Naive thymus-derived CD4-positive, alpha-beta T cell (primary cell): ENCODE data around the gene SLC39A3. TPM values are rescaled to one million over a fixed set of nuclear protein-coding genes. Genes with fewer than 3 reads are reported as not detected.

Source experiments
- ATAC-seq: fragments of 150-1000 bp; cut with Tn5 transposase; 2 replicates; pipeline ENCODE4 v1.10.0; 2021; ENCODE audit warnings: mild to moderate bottlenecking, moderate library complexity
- CTCF ChIA-PET: fragments of 350-600 bp; sonication (Branson Sonifier 250); formaldehyde crosslinking; loops from one replicate; lab custom pipeline; 2021; ENCODE audit warnings: antibody characterized with exemption; lab: Charles Lee
- POLR2A ChIA-PET: fragments of 350-600 bp; sonication (Branson Sonifier 250); formaldehyde crosslinking; loops from one replicate; lab custom pipeline; 2021; ENCODE audit warnings: antibody characterized with exemption, inconsistent platforms; lab: Charles Lee
- DNase-seq, 9 donors: peaks; one replicate each; pipeline versions ENCODE4 v3.0.0 to v3.0.0-alpha.2; 2020 to 2022; ENCODE audit warnings: mixed read lengths in 1 of 9
- H3K27ac ChIP-seq: one replicate; pipeline ENCODE4 v1.7.0; 2013; ENCODE audit warnings: mild to moderate bottlenecking, low read depth, low read length, moderate library complexity
- H3K27me3 ChIP-seq, 2 donors: one replicate each; pipeline ENCODE4 v1.7.0; 2013; ENCODE audit warnings: low read length in 2 of 2, mild to moderate bottlenecking in 2 of 2, moderate library complexity in 2 of 2; ENCODE audit not compliant: control insufficient read depth in 2 of 2, insufficient read depth in 2 of 2
- H3K36me3 ChIP-seq, 3 experiments: 1 replicate in 2 of 3; 2 replicates in 1 of 3; pipeline ENCODE4 v1.7.0; 2013; ENCODE audit warnings: low read length in 3 of 3, mild to moderate bottlenecking in 3 of 3, moderate library complexity in 1 of 3; ENCODE audit not compliant: insufficient read depth in 3 of 3, control insufficient read depth in 2 of 3
- H3K4me1 ChIP-seq, 2 donors: one replicate each; pipeline ENCODE4 v1.7.0; 2013; ENCODE audit warnings: low read length in 2 of 2, mild to moderate bottlenecking in 2 of 2, moderate library complexity in 1 of 2; ENCODE audit not compliant: control insufficient read depth in 2 of 2, insufficient read depth in 2 of 2
- H3K4me3 ChIP-seq: 2 replicates; pipeline ENCODE4 v1.7.0; 2013; ENCODE audit warnings: mild to moderate bottlenecking, low read length
- H3K9me3 ChIP-seq, 3 experiments: 1 replicate in 2 of 3; 2 replicates in 1 of 3; pipeline ENCODE4 v1.7.0; 2013; ENCODE audit warnings: low read length in 3 of 3; ENCODE audit not compliant: control insufficient read depth in 2 of 3
- H3K27ac Mint-ChIP-seq, 9 donors: one replicate each; pipeline ENCODE4 v1.8.0; 2020 to 2022; ENCODE audit warnings: mixed read lengths in 9 of 9, mild to moderate bottlenecking in 8 of 9, moderate library complexity in 5 of 9, inconsistent platforms in 2 of 9
- H3K27me3 Mint-ChIP-seq, 5 donors: one replicate each; pipeline ENCODE4 v1.8.0; 2021 to 2022; ENCODE audit warnings: mixed read lengths in 5 of 5, mild to moderate bottlenecking in 1 of 5
- H3K36me3 Mint-ChIP-seq, 5 donors: one replicate each; pipeline ENCODE4 v1.8.0; 2020 to 2022; ENCODE audit warnings: mixed read lengths in 5 of 5, mild to moderate bottlenecking in 3 of 5, inconsistent platforms in 1 of 5
- H3K4me1 Mint-ChIP-seq, 7 donors: one replicate each; pipeline ENCODE4 v1.8.0; 2020 to 2022; ENCODE audit warnings: mixed read lengths in 7 of 7, mild to moderate bottlenecking in 3 of 7, inconsistent platforms in 1 of 7
- H3K4me3 Mint-ChIP-seq, 10 donors: one replicate each; pipeline ENCODE4 v1.8.0; 2020 to 2022; ENCODE audit warnings: mild to moderate bottlenecking in 10 of 10, mixed read lengths in 10 of 10, moderate library complexity in 6 of 10, inconsistent platforms in 2 of 10
- H3K9me3 Mint-ChIP-seq, 11 donors: one replicate each; pipeline ENCODE4 v1.8.0; 2020 to 2022; ENCODE audit warnings: mixed read lengths in 11 of 11, mild to moderate bottlenecking in 4 of 11, inconsistent platforms in 1 of 11, moderate library complexity in 1 of 11
- intact Hi-C, 2 donors: fragments of 100-400 bp; cut with micrococcal nuclease; formaldehyde crosslinking; loops; one replicate each; pipeline ENCODE4 v1.15.1; 2023
- polyA plus RNA-seq, 2 donors: library from polyadenylated mRNA; unstranded; fragments of 300-500 nt; fragmentation: Illumina TruSeq; gene quantifications; one replicate each; pipeline ENCODE4 v1.2.3, GENCODE V29; 2021
- total RNA-seq, 6 experiments: library from RNA in 5 of 6; stranded (reverse) in 5 of 6; gene quantifications; 1 replicate in 5 of 6; 2 replicates in 1 of 6; pipeline ENCODE4 v1.2.3 and lab custom pipeline; 2021 to 2026

Gene SLC39A3
- total and polyA plus RNA-seq, 7 experiments from 2014 or later, result 10.1 to 42.1 (median 20.0) TPM

DNA sequence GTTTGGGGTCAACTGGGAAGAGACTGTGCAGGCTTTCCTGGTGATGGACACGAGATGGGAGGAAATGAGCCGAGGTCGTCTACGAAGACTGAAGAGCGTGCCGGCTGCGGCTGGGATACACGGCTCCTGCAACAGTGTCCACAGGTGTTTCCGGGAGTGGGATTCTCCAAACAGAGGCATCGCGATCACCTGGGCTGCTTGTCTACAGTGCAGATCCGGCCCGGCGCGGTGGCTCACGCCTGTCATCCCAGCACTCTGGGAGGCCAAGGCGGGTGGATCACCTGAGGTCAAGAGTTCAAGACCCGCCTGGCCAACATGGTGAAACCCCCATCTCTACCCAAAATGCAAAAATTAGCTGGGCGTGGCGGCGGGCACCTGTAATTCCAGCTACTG, 11.6 kb upstream of the SLC39A3 start:
- H3K4me1 ChIP-seq, result peaks cover 0 to 3% of the 10 kb centered on the region in 2 donors
- H3K4me3 Mint-ChIP-seq, result no peak overlapping the region
- ATAC-seq (no peak), DNase-seq (no peak)
- H3K27me3 Mint-ChIP-seq, result peaks cover 0 to 2% (median 0%) of the 10 kb centered on the region in 5 donors
- H3K27ac ChIP-seq, result no peak overlapping the region
- H3K36me3 Mint-ChIP-seq, result peaks cover 0 to 5% (median 0%) of the 10 kb centered on the region in 5 donors
- H3K9me3 ChIP-seq, result no peaks in the 10 kb centered on the region
- H3K4me1 Mint-ChIP-seq, result no peaks in the 10 kb centered on the region
- POLR2A ChIA-PET, result no interaction called here
- H3K9me3 Mint-ChIP-seq, result no peaks in the 10 kb centered on the region
- peaks cover 0 to 23% (median 0%) of the 10 kb centered on the region in 3 experiments for H3K36me3 ChIP-seq
- intact Hi-C loops, result no loop called here
- CTCF ChIA-PET, result interaction anchor here (4.3 kb wide), 1 partner anchor 104 kb away, joined by 44 read pairs; no protein-coding TSS in a partner anchor
- no peak overlapping the region for H3K4me3 ChIP-seq
- H3K27me3 ChIP-seq, result no peaks in the 10 kb centered on the region
- H3K27ac Mint-ChIP-seq, result no peak overlapping the region

GRCh38 chr19:2750808-2751437, 11.1 kb upstream of the SLC39A3 start:
- Histone ChIP-seq H3K4me3 (no peak overlapping the region), H3K27ac (no peak overlapping the region), H3K27me3 (no peaks in the 10 kb centered on the region), H3K4me1 (peaks cover 0 to 3% of the 10 kb centered on the region in 2 donors), H3K36me3 (peaks cover 0 to 20% (median 0%) of the 10 kb centered on the region in 3 experiments), H3K9me3 (no peaks in the 10 kb centered on the region)
- DNase-seq (no peak), ATAC-seq (no peak)
- Mint-ChIP-seq H3K9me3 (no peaks in the 10 kb centered on the region), H3K4me3 (no peak overlapping the region), H3K36me3 (peaks cover 0 to 5% (median 0%) of the 10 kb centered on the region in 5 donors), H3K27ac (no peak overlapping the region), H3K4me1 (no peaks in the 10 kb centered on the region), H3K27me3 (peaks cover 0 to 2% (median 0%) of the 10 kb centered on the region in 5 donors)
- ChIA-PET CTCF (interaction anchor here (0.6 to 4.3 kb wide), 2 partner anchors 103 to 156 kb away, joined by 3 to 44 read pairs; no protein-coding TSS in a partner anchor), POLR2A (no interaction called here)
- intact Hi-C loops, result no loop called here

GRCh38 chr19:2747349-2747748, 7.5 kb upstream of the SLC39A3 start:
- H3K9me3 ChIP-seq, result no peaks in the 10 kb centered on the region
- no peak overlapping the region for H3K4me3 Mint-ChIP-seq
- ATAC-seq (no peak), DNase-seq (no peak)
- no peaks in the 10 kb centered on the region for H3K36me3 ChIP-seq
- no peak overlapping the region for H3K4me3 ChIP-seq
- peaks cover 5 to 15% (median 9%) of the 10 kb centered on the region in 5 donors for H3K27me3 Mint-ChIP-seq
- intact Hi-C loops, result no loop called here
- H3K36me3 Mint-ChIP-seq, result no peaks in the 10 kb centered on the region
- no peak overlapping the region for H3K27ac Mint-ChIP-seq
- H3K27me3 ChIP-seq, result no peaks in the 10 kb centered on the region
- no peaks in the 10 kb centered on the region for H3K9me3 Mint-ChIP-seq
- ChIA-PET POLR2A (no interaction called here), CTCF (interaction anchor here (0.7 to 1.4 kb wide), 3 partner anchors 8 to 1706 kb away, joined by 3 to 4 read pairs (median 3); partner anchors contain the start of gene SLC39A3)
- H3K4me1 ChIP-seq, result peaks cover 0 to 3% of the 10 kb centered on the region in 2 donors
- no peaks in the 10 kb centered on the region for H3K4me1 Mint-ChIP-seq
- no peak overlapping the region for H3K27ac ChIP-seq

DNA sequence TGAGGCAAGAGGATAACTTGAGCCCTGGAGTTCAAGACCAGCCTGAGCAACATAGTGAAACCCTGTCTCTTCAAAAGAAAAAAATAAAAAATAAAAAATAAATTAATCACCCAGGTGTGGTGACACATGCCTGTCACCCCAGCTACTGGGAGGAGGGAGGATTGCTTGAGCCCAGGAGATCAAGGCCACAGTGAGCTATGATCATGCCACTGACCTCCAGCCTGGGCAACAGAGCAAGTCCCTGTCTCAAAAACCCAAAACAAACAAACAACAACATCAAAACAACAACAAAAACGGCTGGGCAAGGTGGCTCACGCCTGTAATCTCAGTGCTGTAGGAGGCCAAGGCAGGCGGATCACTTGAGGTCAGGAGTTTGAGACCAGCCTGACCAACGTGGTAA, 4.3 kb upstream of the SLC39A3 start:
- intact Hi-C loops, result no loop called here
- DNase-seq (no peak), ATAC-seq (no peak)
- Mint-ChIP-seq H3K27ac (no peak overlapping the region), H3K4me1 (peaks cover 3 to 8% (median 8%) of the 10 kb centered on the region in 7 donors), H3K9me3 (no peaks in the 10 kb centered on the region), H3K36me3 (no peaks in the 10 kb centered on the region), H3K27me3 (peaks cover 6 to 23% (median 18%) of the 10 kb centered on the region in 5 donors), H3K4me3 (no peak overlapping the region)
- Histone ChIP-seq H3K27me3 (no peaks in the 10 kb centered on the region), H3K4me3 (no peak overlapping the region), H3K9me3 (no peaks in the 10 kb centered on the region), H3K27ac (no peak overlapping the region), H3K36me3 (peaks cover 0 to 5% (median 0%) of the 10 kb centered on the region in 3 experiments), H3K4me1 (peaks cover 6 to 7% of the 10 kb centered on the region in 2 donors)
- ChIA-PET POLR2A (no interaction called here), CTCF (no interaction called here)

DNA sequence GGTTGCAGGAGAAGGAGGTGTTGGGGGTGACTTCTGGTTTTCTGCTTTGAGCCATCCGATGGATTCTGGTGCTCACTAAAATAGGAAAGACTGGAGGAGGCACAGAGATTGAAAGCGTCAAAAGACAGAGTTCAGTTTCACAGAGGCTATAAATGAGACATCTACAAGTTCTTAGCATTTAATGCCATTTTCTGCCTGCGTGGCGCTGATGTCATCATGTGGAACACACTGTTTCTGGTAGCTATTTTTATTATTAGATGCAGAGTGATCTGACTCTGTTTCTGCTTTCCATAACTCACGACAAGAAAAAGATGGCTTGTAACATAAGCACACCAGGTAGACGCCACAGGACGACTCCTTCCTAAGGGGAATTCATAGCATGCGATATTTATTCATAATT, 3.3 kb upstream of the SLC39A3 start:
- H3K36me3 Mint-ChIP-seq, result peaks cover 0 to 4% (median 0%) of the 10 kb centered on the region in 5 donors
- POLR2A ChIA-PET, result no interaction called here
- H3K9me3 Mint-ChIP-seq, result no peaks in the 10 kb centered on the region
- DNase-seq, result no peak
- H3K4me1 ChIP-seq, result peaks cover 7 to 8% of the 10 kb centered on the region in 2 donors
- H3K27me3 ChIP-seq, result no peaks in the 10 kb centered on the region
- H3K27me3 Mint-ChIP-seq, result peaks cover 6 to 23% (median 18%) of the 10 kb centered on the region in 5 donors
- H3K4me1 Mint-ChIP-seq, result peaks cover 5 to 16% (median 15%) of the 10 kb centered on the region in 7 donors
- H3K27ac Mint-ChIP-seq, result no peak overlapping the region
- CTCF ChIA-PET, result no interaction called here
- H3K9me3 ChIP-seq, result no peaks in the 10 kb centered on the region
- H3K4me3 ChIP-seq, result no peak overlapping the region
- H3K36me3 ChIP-seq, result peaks cover 0 to 5% (median 0%) of the 10 kb centered on the region in 3 experiments
- H3K4me3 Mint-ChIP-seq, result no peak overlapping the region
- intact Hi-C loops, result no loop called here
- ATAC-seq, result no peak
- H3K27ac ChIP-seq, result no peak overlapping the region

DNA sequence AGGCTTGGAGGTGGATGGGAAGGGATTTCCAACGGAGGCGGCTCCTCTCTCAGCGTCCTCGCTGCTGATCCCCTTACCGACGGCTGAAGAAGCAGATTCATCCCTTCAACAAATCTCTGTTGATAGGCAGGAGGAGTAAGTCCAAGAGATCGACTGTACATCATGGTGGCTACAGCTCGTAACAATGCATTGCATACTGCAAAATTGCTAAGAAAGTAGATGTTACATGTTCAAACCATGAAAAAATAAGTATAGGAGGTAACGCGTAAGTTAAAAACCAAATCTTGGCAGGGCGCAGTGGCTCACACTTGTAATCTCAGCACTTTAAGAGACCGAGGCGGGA, 468 bp upstream of the SLC39A3 start:
- no peaks in the 10 kb centered on the region for H3K9me3 Mint-ChIP-seq
- no peak for ATAC-seq
- POLR2A ChIA-PET, result interaction anchor here (1.0 kb wide), 1 partner anchor 101 kb away, joined by 3 read pairs; the partner anchor contains the start of gene ZNF555
- H3K4me1 ChIP-seq, result peaks cover 7 to 8% of the 10 kb centered on the region in 2 donors
- H3K36me3 Mint-ChIP-seq, result peaks cover 0 to 22% (median 19%) of the 10 kb centered on the region in 5 donors
- H3K4me3 Mint-ChIP-seq, result peak overlapping the region; percentile 80 to 90 (median 86)
- H3K9me3 ChIP-seq, result no peaks in the 10 kb centered on the region
- no peak for DNase-seq
- peaks cover 5 to 29% (median 24%) of the 10 kb centered on the region in 7 donors for H3K4me1 Mint-ChIP-seq
- no peak overlapping the region for H3K27ac ChIP-seq
- peak overlapping the region; percentile 72 for H3K4me3 ChIP-seq
- peak overlapping the region in 3 of 9 donors; percentile 32 to 43 (median 33) for H3K27ac Mint-ChIP-seq
- CTCF ChIA-PET, result interaction anchor here (1.4 kb wide), 1 partner anchor 43 kb away, joined by 4 read pairs; the partner anchor contains the start of gene SGTA
- peaks cover 0 to 24% (median 0%) of the 10 kb centered on the region in 3 experiments for H3K36me3 ChIP-seq
- peaks cover 6 to 18% (median 14%) of the 10 kb centered on the region in 5 donors for H3K27me3 Mint-ChIP-seq
- intact Hi-C loops, result loop anchor here (1.0 to 2.0 kb wide), 7 partner anchors 9 to 313 kb away; partner anchors contain the start of genes GNG7 (in 1 of the 2), SGTA (in 1 of the 2), THOP1 (in 1 of the 2) and TIMM13 (in 1 of the 2)
- no peaks in the 10 kb centered on the region for H3K27me3 ChIP-seq
